ENCODE data around the gene AFF4.
"Not testable (repeated sequence)": the region's sequence is repeated elsewhere in the genome, so short reads cannot be mapped to it uniquely, and the experiment has no call there.

Gene AFF4

GRCh38 chr5:132854992-132855391, 108.4 kb downstream of the AFF4 start:
- in situ Hi-C loops (cut with MboI; ENCODE audit: low sequenced_read_pairs) = not testable (repeated sequence)

- in situ Hi-C loops (cut with MboI; ENCODE audit: low sequenced_read_pairs) = no loop called here
Measured at GRCh38 chr5:132854301-132854700, 109.1 kb downstream of the AFF4 start.

GRCh38 chr5:132853790-132854189, 109.6 kb downstream of the AFF4 start:
- in situ Hi-C loops (cut with MboI; ENCODE audit: low sequenced_read_pairs) = no loop called here

DNA sequence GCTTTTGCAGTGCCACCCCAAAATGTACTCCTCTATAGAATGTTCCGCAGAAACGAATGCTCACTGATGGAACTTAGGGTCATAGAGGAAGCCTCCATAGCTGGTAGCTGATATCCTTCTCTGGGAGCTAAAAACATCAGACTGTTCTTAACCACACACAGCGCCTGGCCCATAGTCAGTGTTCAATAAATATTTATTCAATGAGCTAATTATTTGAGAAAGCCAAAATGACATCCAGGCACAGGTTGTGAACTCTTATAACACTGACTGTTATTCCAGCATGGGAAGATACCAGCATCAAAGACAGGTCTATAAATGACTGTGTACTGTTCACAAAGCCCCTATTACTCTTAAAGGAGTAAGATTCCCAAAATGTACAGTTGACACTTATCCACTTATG, 110.1 kb downstream of the AFF4 start:
- in situ Hi-C loops (cut with MboI; ENCODE audit: low sequenced_read_pairs) = no loop called here

DNA sequence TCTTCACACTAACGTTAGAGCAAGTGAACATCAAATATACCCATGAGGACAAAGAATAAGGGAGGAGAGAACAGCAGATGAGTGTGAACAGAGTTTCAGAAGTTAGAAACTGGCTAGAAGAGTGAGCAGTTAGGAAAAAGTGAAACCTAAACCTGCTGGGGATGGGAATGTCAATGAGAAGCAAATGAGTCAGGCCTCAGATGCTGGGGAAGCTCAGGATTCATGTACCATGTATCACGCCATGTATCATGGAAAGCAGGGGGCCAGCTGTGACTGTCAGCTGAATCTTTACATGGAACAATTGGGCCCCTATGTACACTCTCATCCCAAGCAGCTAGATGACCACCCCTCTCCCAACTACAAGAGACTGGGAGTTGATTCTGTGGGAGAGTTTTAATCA, 113.4 kb downstream of the AFF4 start:
- in situ Hi-C loops (cut with MboI; ENCODE audit: low sequenced_read_pairs) = no loop called here

GRCh38 chr5:132849347-132849746, 114.1 kb downstream of the AFF4 start:
- in situ Hi-C loops (cut with MboI; ENCODE audit: low sequenced_read_pairs) = loop anchor here (25.0 kb wide), 1 partner anchor 462 kb away; no protein-coding TSS in a partner anchor

GRCh38 chr5:132848270-132848669, 115.2 kb downstream of the AFF4 start:
- in situ Hi-C loops (cut with MboI; ENCODE audit: low sequenced_read_pairs) = loop anchor here (25.0 kb wide), 1 partner anchor 461 kb away; no protein-coding TSS in a partner anchor

DNA sequence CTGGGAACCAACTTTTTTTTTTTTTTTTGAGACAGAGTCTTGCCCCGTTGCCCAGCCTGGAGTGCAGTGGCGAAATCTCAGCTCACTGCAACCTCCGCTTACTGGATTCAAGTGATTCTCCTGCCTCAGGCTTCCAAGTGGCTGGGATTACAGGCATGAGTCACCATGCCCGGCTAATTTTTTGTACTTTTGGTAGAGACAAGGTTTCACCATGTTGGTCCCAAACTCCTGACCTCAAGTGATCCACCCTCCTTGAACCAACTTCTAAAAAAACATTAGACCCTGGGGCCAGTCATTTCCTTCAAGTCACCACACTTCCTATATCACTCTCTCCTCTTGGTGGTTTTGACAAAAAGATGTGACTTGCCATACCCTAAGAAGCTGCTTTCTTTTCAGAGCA, 122.1 kb downstream of the AFF4 start:
- in situ Hi-C loops (cut with MboI; ENCODE audit: low sequenced_read_pairs) = loop anchor here (25.0 kb wide), 1 partner anchor 454 kb away; no protein-coding TSS in a partner anchor

GRCh38 chr5:132840896-132841295, 122.5 kb downstream of the AFF4 start:
- in situ Hi-C loops (cut with MboI; ENCODE audit: low sequenced_read_pairs) = loop anchor here (25.0 kb wide), 1 partner anchor 454 kb away; no protein-coding TSS in a partner anchor

- in situ Hi-C loops (cut with MboI; ENCODE audit: low sequenced_read_pairs) = loop anchor here (25.0 kb wide), 1 partner anchor 453 kb away; no protein-coding TSS in a partner anchor
Measured at GRCh38 chr5:132840313-132840712, 123.1 kb downstream of the AFF4 start.

- in situ Hi-C loops (cut with MboI; ENCODE audit: low sequenced_read_pairs) = loop anchor here (25.0 kb wide), 1 partner anchor 452 kb away; no protein-coding TSS in a partner anchor
Measured at GRCh38 chr5:132839426-132840301, 123.8 kb downstream of the AFF4 start.

- in situ Hi-C loops (cut with MboI; ENCODE audit: low sequenced_read_pairs) = loop anchor here (25.0 kb wide), 1 partner anchor 451 kb away; no protein-coding TSS in a partner anchor
Measured at GRCh38 chr5:132838516-132839282, 124.7 kb downstream of the AFF4 start.

DNA sequence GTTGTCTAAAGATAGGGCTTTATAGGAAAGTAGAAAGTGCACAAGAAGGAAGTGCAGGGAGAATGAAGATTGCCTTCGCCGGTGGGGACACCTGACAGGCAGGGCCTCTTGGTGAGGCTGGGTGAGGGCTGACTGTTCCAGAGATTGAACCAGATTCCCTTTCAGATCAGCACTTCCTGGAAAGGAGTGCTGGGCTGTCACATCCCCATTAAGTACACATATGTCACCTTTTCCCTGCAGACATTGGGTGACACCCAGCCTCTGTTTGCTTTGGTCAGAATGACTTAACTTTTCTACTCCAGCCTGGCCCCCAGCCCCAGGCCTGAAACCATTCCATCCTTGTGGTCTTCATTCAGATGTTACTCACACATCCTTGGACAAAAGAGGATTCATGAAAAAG, 125.6 kb downstream of the AFF4 start:
- in situ Hi-C loops (cut with MboI; ENCODE audit: low sequenced_read_pairs) = loop anchor here (25.0 kb wide), 1 partner anchor 451 kb away; no protein-coding TSS in a partner anchor

- in situ Hi-C loops (cut with MboI; ENCODE audit: low sequenced_read_pairs) = loop anchor here (25.0 kb wide), 1 partner anchor 450 kb away; no protein-coding TSS in a partner anchor
Measured at GRCh38 chr5:132836852-132837251, 126.6 kb downstream of the AFF4 start.

DNA sequence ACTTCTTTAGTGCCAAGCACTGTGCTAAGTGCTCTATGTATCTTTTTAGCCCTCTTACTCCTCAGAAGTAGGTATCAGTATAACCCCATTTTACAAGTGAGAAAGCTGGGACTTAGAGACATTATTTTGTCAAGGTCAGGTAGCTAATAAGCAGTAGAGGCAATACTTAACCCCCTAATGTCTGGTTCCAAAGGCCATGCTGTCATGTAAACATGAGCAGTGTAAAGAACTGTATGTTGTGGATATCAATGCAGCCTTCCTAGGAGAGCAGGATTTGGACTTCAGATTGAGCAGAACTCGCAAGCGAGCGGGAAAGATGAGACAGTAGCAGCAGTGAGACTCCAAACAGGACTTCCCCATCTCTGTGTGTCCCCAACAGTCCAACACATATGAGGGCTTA, 129.4 kb downstream of the AFF4 start:
- in situ Hi-C loops (cut with MboI; ENCODE audit: low sequenced_read_pairs) = loop anchor here (25.0 kb wide), 1 partner anchor 447 kb away; no protein-coding TSS in a partner anchor

- in situ Hi-C loops (cut with MboI; ENCODE audit: low sequenced_read_pairs) = loop anchor here (25.0 kb wide), 1 partner anchor 445 kb away; no protein-coding TSS in a partner anchor
Measured at GRCh38 chr5:132832612-132833011, 130.8 kb downstream of the AFF4 start.

- in situ Hi-C loops (cut with MboI; ENCODE audit: low sequenced_read_pairs) = loop anchor here (25.0 kb wide), 1 partner anchor 444 kb away; no protein-coding TSS in a partner anchor
Measured at GRCh38 chr5:132831095-132831860, 132.2 kb downstream of the AFF4 start.

DNA sequence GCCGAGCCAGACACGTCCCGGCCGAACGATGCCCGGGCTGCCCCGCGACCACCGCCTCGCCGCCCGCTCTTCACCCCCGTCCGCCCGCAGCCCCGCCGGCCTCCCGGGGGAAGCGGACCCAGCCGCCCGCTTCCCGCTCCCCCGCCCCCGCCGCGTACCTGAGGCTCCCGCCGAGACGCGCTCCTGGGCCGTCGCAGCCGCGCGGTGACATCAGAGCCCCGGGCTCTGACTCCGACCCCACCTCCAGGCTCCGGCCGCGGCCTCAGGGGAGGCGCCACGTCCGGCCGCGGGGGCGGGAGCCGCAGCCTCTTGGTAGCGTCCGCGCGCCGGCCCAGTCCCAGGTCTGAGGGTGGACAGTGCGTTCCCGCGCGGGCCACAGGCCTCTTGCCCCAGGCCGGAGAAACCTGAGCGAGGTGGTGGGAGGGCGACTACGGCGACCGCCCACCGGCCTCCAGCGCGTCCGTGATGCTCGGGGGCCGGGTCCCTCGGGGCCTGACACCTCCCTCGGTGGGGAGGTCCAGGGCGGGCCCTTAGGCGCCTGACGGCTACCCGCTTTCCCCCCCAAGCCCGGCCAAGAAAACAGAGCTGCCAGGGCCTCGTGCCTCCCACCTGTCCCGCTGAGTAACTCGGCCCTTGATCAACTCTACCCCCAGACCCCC, 132.9 kb downstream of the AFF4 start, which contains the start of gene SHROOM1:
Gene SHROOM1 (minus strand): TSS at position 212 of the 659 bp plus-strand sequence. CDS start 4,507 bp downstream, outside the sequence.
- in situ Hi-C loops (cut with MboI; ENCODE audit: low sequenced_read_pairs) = loop anchor here (25.0 kb wide), 1 partner anchor 443 kb away; no protein-coding TSS in a partner anchor

DNA sequence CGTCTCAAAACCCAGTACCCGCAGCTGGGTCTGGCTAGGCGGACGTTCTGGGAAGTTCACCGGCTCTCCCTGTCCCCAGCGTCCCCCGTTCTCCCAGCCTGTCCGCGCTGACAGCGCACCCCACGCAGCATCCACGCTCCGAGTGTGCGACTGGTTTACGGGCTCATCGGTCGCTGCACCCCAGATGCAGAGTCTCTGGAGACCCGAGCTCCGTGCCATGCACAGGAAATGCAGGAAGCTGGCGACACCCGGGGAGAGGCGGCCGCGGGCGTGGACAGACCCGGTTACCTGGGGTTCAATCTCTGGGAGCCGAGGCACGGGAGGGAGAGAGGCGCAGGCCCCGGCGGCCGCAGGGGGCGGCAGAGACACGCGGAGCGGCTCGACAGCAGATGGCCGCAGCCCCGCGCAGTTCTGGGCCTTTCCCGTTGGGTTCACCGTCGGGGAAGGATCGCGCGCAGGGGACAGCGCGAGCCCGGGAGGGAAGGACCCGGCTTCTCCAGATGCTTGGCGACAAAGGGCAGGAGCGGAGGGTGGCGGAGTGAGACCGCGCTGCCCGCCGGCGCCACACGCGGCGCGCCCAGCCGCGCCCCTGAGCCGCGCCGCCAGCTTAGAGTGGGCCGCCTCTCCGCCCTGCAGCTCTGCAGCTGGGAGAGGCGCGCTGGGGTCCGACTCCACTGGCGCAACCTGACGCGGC, 133.5 kb downstream of the AFF4 start:
- in situ Hi-C loops (cut with MboI; ENCODE audit: low sequenced_read_pairs) = loop anchor here (25.0 kb wide), 1 partner anchor 443 kb away; no protein-coding TSS in a partner anchor
